HepG2 (cell line): Measurements from ENCODE around the gene RSL1D1. TPM values are rescaled to one million over a fixed set of nuclear protein-coding genes. Genes with fewer than 3 reads are reported as not detected.

Experiments
- AHR ChIP-seq: IDR thresholded peaks from 2 replicates; pipeline ENCODE4 v1.6.1; 2018; ENCODE audit warnings: missing genetic modification reagents, missing compliant biosample characterization
- FOSL2 ChIP-seq: sonication (generic); formaldehyde crosslinking; IDR thresholded peaks from 2 replicates; pipeline ENCODE4 v1.4.0; 2020; ENCODE audit warnings: missing genetic modification reagents
- FOXK1 ChIP-seq: sonication (generic); formaldehyde crosslinking; IDR thresholded peaks from 2 replicates; pipeline ENCODE4 v1.4.0; 2020; ENCODE audit warnings: low read depth, missing genetic modification reagents, borderline replicate concordance
- KLF16 ChIP-seq, 2 experiments: sonication (generic) in 1 of 2; formaldehyde crosslinking in 1 of 2; IDR thresholded peaks; 2 replicates each; pipeline versions ENCODE4 v1.6.1 to v1.8.0; 2016 to 2023; ENCODE audit warnings: missing genetic modification reagents in 2 of 2, missing compliant biosample characterization in 1 of 2
- NCOA2 ChIP-seq: sonication (generic); formaldehyde crosslinking; IDR thresholded peaks from 2 replicates; pipeline ENCODE4 v1.8.0; 2022; ENCODE audit warnings: inconsistent platforms
- NR2F1 ChIP-seq, 2 experiments: fragments of 450-650 bp in 1 of 2; formaldehyde crosslinking in 1 of 2; IDR thresholded peaks; 2 replicates each; pipeline versions ENCODE4 v1.5.0 to v1.6.1; 2016 to 2020; ENCODE audit warnings: mild to moderate bottlenecking in 1 of 2, missing compliant biosample characterization in 1 of 2, missing genetic modification reagents in 1 of 2, moderate library complexity in 1 of 2
- SNAPC2 ChIP-seq: sonication (generic); formaldehyde crosslinking; IDR thresholded peaks from 2 replicates; pipeline ENCODE4 v1.8.1; 2022; ENCODE audit warnings: mild to moderate bottlenecking, missing genetic modification reagents
- ZFAT ChIP-seq: sonication (generic); formaldehyde crosslinking; conservative IDR thresholded peaks from 2 replicates; pipeline ENCODE4 v1.8.1; 2023; ENCODE audit warnings: missing genetic modification reagents, inconsistent platforms
- ZNF44 ChIP-seq: sonication (generic); formaldehyde crosslinking; IDR thresholded peaks from 2 replicates; pipeline ENCODE4 v1.5.1; 2020; ENCODE audit warnings: mild to moderate bottlenecking, missing genetic modification reagents
- polyA plus RNA-seq, 8 experiments: library from polyadenylated mRNA; depleted of rRNA in 3 of 8; stranded (reverse) in 7 of 8; unstranded in 1 of 8; fragments of >200 nt; fragmentation: Illumina TruSeq in 4 of 8; extraction: Trizol in 4 of 8; gene quantifications; 2 replicates each; pipeline versions ENCODE4 v1.2.1 to v1.2.3, GENCODE V29; 2011 to 2016; ENCODE audit warnings: low read depth in 4 of 8, missing spikeins in 1 of 8, mixed read lengths in 1 of 8; ENCODE audit not compliant: insufficient read depth in 1 of 8
- total RNA-seq, 5 experiments: library from RNA; depleted of rRNA; stranded (reverse); fragments of >200 nt; fragmentation: Illumina TruSeq; extraction: Trizol; gene quantifications; 2 replicates each; pipeline ENCODE4 v1.2.3, GENCODE V29; 2016; ENCODE audit warnings: low read depth in 1 of 5
- TF ChIP-seq, protein P1 (sequence below): sonication (generic); formaldehyde crosslinking; IDR thresholded peaks from 2 replicates; pipeline ENCODE4 v1.5.0; 2020; ENCODE audit warnings: mild to moderate bottlenecking, missing genetic modification reagents, borderline replicate concordance
- TF ChIP-seq, protein P2 (sequence below): sonication (generic); formaldehyde crosslinking; IDR thresholded peaks from 2 replicates; pipeline ENCODE4 v1.4.0; 2020; ENCODE audit warnings: low read depth, mild to moderate bottlenecking, missing genetic modification reagents
- TF ChIP-seq, protein P3 (sequence below): sonication (generic); formaldehyde crosslinking; IDR thresholded peaks from 2 replicates; pipeline ENCODE4 v1.9.0; 2022; ENCODE audit warnings: missing genetic modification reagents, mild to moderate bottlenecking, borderline replicate concordance
- TF ChIP-seq, protein P4 (sequence below): sonication (generic); formaldehyde crosslinking; IDR thresholded peaks from 2 replicates; pipeline ENCODE4 v1.5.0; 2020; ENCODE audit warnings: missing genetic modification reagents
- TF ChIP-seq, protein P5 (sequence below): IDR thresholded peaks from 2 replicates; pipeline ENCODE4 v1.6.1; 2016; ENCODE audit warnings: missing compliant biosample characterization, missing genetic modification reagents, borderline replicate concordance

Gene RSL1D1
- total and polyA plus RNA-seq, 2 of the 13 experiments (the other 11 are each of a cell fraction or from before 2014, with no cell fraction given), result 187 to 343 TPM

DNA sequence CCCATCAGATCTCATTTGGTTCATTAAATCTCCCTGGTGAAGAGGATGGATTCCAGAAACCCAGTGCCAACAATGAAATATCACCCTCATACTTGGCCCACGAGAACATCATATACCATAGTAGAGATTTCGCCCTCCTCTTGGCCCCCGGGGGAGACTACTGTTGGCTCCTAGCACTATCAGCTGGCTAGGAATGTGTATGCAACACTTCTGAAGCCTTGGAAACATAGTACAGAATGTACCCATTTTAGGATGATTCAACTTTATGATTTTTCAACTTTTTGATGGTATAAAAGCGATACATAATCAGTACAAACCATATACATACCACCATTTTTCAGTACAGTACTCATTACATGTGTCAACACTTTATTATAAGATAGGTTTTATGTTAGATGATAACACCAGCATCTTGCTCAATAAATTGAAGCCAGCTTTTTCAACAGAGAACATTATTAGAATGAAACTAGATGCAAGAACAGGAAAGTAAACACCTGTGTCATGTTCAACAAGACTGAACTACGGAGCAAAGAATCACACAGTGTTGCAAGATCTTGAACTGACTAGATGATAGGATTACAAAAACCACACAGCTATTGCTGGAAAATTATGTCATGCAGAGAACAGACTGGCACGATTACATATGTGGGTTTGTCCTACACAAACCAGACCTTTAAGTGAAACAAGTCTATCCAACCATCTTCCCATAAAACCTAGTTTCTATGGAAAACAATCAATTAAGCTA lies 17.2 kb downstream of the RSL1D1 start (continued):
- TF ChIP-seq FOXK1 (CRISPR knock-in tag) (peak; percentile 77; the same call in 1 of the 2 replicates), ZNF44 (CRISPR knock-in tag) (no peak), KLF16 (CRISPR knock-in tag; IDR thresholded peaks at IDR 0.05) (peak in 1 of 2 experiments; percentile 31; a peak in 1 of 4 replicates), ZFAT (CRISPR knock-in tag) (no peak), NR2F1 (CRISPR knock-in tag; IDR thresholded peaks at IDR 0.05) (0 out of 4 replicates have a peak, but pooled peaks of 1 of the 2 experiments have one; percentile 16), AHR (CRISPR knock-in tag) (no peak), FOSL2 (CRISPR knock-in tag) (no peak), SNAPC2 (CRISPR knock-in tag) (no peak), NCOA2 (CRISPR knock-in tag) (peak; percentile 31; the same call in 1 of the 2 replicates)
- TF ChIP-seq, protein P1, sequence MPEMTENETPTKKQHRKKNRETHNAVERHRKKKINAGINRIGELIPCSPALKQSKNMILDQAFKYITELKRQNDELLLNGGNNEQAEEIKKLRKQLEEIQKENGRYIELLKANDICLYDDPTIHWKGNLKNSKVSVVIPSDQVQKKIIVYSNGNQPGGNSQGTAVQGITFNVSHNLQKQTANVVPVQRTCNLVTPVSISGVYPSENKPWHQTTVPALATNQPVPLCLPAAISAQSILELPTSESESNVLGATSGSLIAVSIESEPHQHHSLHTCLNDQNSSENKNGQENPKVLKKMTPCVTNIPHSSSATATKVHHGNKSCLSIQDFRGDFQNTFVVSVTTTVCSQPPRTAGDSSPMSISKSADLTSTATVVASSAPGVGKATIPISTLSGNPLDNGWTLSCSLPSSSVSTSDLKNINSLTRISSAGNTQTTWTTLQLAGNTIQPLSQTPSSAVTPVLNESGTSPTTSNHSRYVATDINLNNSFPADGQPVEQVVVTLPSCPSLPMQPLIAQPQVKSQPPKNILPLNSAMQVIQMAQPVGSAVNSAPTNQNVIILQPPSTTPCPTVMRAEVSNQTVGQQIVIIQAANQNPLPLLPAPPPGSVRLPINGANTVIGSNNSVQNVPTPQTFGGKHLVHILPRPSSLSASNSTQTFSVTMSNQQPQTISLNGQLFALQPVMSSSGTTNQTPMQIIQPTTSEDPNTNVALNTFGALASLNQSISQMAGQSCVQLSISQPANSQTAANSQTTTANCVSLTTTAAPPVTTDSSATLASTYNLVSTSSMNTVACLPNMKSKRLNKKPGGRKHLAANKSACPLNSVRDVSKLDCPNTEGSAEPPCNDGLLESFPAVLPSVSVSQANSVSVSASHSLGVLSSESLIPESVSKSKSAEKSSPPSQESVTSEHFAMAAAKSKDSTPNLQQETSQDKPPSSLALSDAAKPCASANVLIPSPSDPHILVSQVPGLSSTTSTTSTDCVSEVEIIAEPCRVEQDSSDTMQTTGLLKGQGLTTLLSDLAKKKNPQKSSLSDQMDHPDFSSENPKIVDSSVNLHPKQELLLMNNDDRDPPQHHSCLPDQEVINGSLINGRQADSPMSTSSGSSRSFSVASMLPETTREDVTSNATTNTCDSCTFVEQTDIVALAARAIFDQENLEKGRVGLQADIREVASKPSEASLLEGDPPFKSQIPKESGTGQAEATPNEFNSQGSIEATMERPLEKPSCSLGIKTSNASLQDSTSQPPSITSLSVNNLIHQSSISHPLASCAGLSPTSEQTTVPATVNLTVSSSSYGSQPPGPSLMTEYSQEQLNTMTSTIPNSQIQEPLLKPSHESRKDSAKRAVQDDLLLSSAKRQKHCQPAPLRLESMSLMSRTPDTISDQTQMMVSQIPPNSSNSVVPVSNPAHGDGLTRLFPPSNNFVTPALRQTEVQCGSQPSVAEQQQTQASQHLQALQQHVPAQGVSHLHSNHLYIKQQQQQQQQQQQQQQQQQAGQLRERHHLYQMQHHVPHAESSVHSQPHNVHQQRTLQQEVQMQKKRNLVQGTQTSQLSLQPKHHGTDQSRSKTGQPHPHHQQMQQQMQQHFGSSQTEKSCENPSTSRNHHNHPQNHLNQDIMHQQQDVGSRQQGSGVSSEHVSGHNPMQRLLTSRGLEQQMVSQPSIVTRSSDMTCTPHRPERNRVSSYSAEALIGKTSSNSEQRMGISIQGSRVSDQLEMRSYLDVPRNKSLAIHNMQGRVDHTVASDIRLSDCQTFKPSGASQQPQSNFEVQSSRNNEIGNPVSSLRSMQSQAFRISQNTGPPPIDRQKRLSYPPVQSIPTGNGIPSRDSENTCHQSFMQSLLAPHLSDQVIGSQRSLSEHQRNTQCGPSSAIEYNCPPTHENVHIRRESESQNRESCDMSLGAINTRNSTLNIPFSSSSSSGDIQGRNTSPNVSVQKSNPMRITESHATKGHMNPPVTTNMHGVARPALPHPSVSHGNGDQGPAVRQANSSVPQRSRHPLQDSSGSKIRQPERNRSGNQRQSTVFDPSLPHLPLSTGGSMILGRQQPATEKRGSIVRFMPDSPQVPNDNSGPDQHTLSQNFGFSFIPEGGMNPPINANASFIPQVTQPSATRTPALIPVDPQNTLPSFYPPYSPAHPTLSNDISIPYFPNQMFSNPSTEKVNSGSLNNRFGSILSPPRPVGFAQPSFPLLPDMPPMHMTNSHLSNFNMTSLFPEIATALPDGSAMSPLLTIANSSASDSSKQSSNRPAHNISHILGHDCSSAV, result no peak
- TF ChIP-seq, protein P2, sequence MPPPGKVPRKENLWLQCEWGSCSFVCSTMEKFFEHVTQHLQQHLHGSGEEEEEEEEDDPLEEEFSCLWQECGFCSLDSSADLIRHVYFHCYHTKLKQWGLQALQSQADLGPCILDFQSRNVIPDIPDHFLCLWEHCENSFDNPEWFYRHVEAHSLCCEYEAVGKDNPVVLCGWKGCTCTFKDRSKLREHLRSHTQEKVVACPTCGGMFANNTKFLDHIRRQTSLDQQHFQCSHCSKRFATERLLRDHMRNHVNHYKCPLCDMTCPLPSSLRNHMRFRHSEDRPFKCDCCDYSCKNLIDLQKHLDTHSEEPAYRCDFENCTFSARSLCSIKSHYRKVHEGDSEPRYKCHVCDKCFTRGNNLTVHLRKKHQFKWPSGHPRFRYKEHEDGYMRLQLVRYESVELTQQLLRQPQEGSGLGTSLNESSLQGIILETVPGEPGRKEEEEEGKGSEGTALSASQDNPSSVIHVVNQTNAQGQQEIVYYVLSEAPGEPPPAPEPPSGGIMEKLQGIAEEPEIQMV, result no peak
- TF ChIP-seq, protein P3, sequence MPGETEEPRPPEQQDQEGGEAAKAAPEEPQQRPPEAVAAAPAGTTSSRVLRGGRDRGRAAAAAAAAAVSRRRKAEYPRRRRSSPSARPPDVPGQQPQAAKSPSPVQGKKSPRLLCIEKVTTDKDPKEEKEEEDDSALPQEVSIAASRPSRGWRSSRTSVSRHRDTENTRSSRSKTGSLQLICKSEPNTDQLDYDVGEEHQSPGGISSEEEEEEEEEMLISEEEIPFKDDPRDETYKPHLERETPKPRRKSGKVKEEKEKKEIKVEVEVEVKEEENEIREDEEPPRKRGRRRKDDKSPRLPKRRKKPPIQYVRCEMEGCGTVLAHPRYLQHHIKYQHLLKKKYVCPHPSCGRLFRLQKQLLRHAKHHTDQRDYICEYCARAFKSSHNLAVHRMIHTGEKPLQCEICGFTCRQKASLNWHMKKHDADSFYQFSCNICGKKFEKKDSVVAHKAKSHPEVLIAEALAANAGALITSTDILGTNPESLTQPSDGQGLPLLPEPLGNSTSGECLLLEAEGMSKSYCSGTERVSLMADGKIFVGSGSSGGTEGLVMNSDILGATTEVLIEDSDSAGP (CRISPR knock-in tag), result no peak
- TF ChIP-seq, protein P4, sequence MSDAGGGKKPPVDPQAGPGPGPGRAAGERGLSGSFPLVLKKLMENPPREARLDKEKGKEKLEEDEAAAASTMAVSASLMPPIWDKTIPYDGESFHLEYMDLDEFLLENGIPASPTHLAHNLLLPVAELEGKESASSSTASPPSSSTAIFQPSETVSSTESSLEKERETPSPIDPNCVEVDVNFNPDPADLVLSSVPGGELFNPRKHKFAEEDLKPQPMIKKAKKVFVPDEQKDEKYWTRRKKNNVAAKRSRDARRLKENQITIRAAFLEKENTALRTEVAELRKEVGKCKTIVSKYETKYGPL, result no peak
- TF ChIP-seq, protein P5, sequence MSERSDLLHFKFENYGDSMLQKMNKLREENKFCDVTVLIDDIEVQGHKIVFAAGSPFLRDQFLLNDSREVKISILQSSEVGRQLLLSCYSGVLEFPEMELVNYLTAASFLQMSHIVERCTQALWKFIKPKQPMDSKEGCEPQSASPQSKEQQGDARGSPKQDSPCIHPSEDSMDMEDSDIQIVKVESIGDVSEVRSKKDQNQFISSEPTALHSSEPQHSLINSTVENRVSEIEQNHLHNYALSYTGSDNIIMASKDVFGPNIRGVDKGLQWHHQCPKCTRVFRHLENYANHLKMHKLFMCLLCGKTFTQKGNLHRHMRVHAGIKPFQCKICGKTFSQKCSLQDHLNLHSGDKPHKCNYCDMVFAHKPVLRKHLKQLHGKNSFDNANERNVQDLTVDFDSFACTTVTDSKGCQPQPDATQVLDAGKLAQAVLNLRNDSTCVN (CRISPR knock-in tag), result no peak
